NOMO-1 treated with dmso at 0.1 percent for 144 hours (cell line): Measurements from ENCODE around the gene ATP1B2.
A peak's percentile ranks its signal among the peaks of the same experiment; 100 is the strongest.

ENCODE experiments used
- DNase-seq: peaks from one replicate; lab custom pipeline; 2025; ENCODE audit not compliant: unreplicated experiment; lab: John Stamatoyannopoulos, UW

Gene ATP1B2

DNA sequence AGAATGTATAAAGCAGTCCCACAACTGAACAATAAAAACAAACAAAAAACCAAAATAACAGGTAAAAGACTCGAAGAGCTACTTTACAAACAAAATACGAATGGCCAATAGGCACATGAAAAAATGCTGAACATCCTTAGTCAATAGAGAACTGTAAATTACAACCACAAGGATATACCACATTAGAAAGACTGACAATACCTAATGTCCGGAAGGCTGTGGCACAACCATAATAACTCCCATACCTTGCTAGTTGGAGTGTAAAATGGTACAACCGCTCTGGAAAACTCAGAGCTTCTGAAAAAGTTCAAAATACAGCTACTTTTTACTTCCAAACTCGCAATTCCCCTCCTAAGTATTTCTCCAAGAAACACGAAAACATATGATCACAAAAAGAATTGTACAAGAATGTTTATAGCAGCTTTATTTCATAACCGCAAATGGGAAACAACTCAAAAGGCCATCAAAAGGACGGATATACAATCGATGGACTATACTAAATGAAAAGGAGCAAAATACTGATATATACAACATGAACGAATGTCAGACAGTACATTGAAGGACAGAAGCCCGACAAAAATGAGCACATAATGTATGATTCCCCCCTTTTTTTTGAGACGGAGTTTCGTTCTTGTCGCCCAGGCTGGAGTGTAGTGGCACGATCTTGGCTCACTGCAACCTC lies 34.3 kb downstream of the ATP1B2 start:
- no peak for DNase-seq

GRCh38 chr17:7685533-7686221 lies 35.0 kb downstream of the ATP1B2 start:
- peak; percentile 91 for DNase-seq

DNA sequence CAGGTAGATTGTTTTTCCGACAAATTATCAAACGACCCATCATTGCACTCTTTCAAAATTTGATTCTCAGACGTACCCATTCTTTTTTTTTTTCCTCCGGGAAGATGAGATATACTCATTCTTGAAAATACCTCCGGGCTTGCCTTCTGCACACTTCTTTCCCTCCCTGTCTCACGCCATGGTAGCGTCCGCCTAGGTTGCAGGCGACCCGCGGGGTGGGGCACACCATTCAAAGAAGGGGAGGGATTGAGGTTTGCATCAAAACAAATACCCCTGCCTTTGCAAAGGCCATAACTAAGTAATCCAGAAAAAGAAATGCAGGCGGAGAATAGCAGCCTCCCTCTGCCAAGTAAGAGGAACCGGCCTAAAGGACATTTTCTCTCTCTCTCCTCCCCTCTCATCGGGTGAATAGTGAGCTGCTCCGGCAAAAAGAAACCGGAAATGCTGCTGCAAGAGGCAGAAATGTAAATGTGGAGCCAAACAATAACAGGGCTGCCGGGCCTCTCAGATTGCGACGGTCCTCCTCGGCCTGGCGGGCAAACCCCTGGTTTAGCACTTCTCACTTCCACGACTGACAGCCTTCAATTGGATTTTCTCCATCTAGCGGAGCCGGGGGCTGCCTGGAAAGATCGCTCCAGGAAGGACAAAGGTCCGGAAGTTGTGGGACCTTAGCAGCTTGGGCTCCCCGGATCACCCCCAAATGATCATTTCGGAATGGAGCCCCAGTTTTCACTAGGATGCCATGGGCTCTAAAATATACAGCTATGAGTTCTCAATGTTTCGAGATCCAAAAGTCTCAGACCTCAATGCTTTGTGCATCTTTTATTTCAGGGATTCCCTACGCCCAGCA lies 35.7 kb downstream of the ATP1B2 start:
- DNase-seq, result peak; percentile 80

- DNase-seq, result peak; percentile 95
Measured at GRCh38 chr17:7687072-7687907, 36.6 kb downstream of the ATP1B2 start, which contains the start of gene TP53. TP53 (minus strand) TSS chr17:7687490; CDS start chr17:7676594, 10,896 bp downstream.

GRCh38 chr17:7687908-7688807 lies 37.4 kb downstream of the ATP1B2 start, which contains the start of gene WRAP53:
WRAP53 (plus strand) TSS chr17:7688477; CDS start chr17:7688649, 172 bp downstream.
- peak; percentile 98 for DNase-seq

- no peak for DNase-seq
Measured at GRCh38 chr17:7688808-7689316, 38.1 kb downstream of the ATP1B2 start.

- no peak for DNase-seq
Measured at GRCh38 chr17:7695586-7695985, 44.9 kb downstream of the ATP1B2 start.

DNA sequence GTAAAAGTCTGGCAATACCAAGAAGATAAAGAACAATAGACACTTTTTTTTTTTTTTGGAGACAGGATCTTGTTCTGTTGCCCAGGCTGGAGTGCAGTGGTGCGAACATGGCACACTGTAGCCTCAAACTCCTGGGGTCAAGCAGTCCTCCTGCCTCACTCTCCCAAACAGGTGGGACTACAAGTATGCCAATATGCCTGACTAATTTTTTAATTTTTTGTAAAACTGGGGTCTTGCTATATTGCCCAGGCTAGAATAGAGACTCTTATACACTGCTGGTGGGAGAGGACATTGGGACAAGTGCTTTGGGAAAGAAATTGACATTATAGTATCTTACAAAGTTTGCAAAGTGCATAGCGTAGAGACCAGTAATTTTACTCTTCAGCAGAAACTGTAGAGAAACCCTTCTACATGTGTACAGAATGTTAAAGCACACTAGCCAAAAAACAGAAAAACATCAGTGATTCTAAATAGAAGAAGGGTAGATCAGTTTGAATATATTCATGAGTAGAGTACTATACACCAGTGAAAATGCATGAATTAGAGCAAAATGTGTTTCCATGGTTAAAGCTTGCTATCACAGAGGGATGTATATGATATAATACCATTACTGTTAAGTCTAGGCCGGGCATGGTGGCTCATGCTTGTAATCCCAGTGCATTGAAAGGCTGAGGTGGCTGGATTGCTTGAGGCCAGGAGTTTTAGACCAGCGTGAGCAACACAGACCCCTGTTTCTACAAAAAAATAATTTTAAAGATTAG lies 47.3 kb downstream of the ATP1B2 start:
- no peak for DNase-seq

- DNase-seq, result no peak
Measured at GRCh38 chr17:7700510-7700909, 49.8 kb downstream of the ATP1B2 start.

DNA sequence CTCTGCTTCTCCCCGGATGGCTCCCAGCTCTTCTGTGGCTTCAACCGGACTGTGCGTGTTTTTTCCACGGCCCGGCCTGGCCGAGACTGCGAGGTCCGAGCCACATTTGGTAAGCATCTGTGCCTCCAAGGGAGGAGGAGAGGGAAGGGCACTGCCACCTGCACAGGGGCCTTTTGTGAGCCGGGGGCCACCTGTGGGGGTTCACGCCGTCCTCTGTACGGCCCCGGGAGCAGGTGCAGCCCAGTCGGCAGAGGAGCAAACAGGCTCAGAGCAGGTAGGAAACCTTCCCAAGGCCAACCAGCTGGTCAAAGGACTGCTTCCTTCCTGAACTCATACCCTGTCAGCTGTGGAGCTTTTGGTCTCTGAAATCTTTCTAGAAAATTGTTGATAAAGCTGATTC lies 51.0 kb downstream of the ATP1B2 start:
- DNase-seq, result no peak

- DNase-seq, result no peak
Measured at GRCh38 chr17:7702776-7703175, 52.0 kb downstream of the ATP1B2 start.

GRCh38 chr17:7703584-7704479 lies 53.1 kb downstream of the ATP1B2 start:
- no peak for DNase-seq

GRCh38 chr17:7704601-7705268 lies 54.0 kb downstream of the ATP1B2 start, which contains the start of gene EFNB3:
EFNB3 (plus strand) TSS chr17:7705202; CDS start chr17:7705599, 397 bp downstream.
- DNase-seq, result no peak

GRCh38 chr17:7705269-7706255 lies 54.8 kb downstream of the ATP1B2 start:
- no peak for DNase-seq

DNA sequence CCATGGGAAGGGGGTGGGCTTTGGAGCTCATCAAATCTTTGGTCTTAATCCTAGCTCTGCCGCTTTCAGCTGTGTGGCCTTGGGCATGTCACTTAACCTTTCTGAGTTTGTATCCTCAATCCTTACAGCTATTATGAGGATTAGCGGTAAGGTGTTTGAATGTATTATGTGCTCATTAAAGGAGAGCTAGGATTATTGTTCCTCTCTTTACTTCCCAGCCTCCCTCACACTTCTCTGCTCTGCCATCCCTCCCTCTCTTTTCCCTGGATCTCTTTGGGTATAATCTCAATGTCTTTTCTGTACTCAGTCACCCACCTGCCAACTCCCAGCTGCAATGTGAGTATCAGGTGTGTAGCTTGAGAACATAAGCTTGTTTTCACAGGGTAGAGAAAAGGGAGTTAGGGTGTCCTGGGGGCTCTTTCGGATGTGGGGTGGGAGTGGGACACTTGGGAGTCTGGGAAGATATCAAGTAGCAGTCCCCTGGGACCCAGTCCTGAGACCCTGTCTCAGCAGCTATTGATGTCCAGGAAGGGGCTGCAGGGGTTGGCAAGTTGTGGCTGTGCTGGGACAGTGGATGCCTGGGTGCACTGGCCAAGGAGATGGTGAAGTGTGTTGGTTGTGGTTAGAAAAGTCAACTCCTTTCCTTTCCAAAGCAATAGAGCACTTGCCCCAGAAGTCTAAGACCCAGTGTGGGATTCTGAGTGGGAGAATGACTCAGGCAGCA lies 56.1 kb downstream of the ATP1B2 start:
- DNase-seq, result no peak
